Common myeloid progenitor, CD34-positive (primary cell): ENCODE measurements around the gene GSKIP.

Experiments
- CTCF ChIA-PET: fragments of 350-600 bp; sonication (Branson Sonifier 250); formaldehyde crosslinking; loops from one replicate; lab custom pipeline; 2021; ENCODE audit warnings: antibody characterized with exemption; lab: Charles Lee
- POLR2A ChIA-PET: fragments of 350-600 bp; sonication (Branson Sonifier 250); formaldehyde crosslinking; loops from one replicate; lab custom pipeline; 2021; ENCODE audit warnings: antibody characterized with exemption; lab: Charles Lee
- DNase-seq, 3 donors: peaks; one replicate each; pipeline versions ENCODE4 v3.0.0 to v3.0.0-alpha.2; 2013
- H3K27ac ChIP-seq, 2 experiments: 1 replicate in 1 of 2; 2 replicates in 1 of 2; pipeline ENCODE4 v1.7.0; 2013; ENCODE audit warnings: inconsistent platforms in 2 of 2, low read length in 2 of 2, mild to moderate bottlenecking in 2 of 2, low read depth in 1 of 2, moderate library complexity in 1 of 2; ENCODE audit not compliant: severe bottlenecking in 2 of 2, insufficient read depth in 1 of 2, poor library complexity in 1 of 2
- H3K27me3 ChIP-seq, 5 experiments: replicated peaks in 2 of 5; 1 replicate in 3 of 5; 2 replicates in 2 of 5; pipeline versions ENCODE4 v1.6.1 to v1.7.0; 2013; ENCODE audit warnings: low read length in 4 of 5, mild to moderate bottlenecking in 2 of 5, moderate library complexity in 2 of 5, inconsistent platforms in 1 of 5; ENCODE audit not compliant: insufficient read depth in 5 of 5, control insufficient read depth in 4 of 5
- H3K36me3 ChIP-seq, 4 experiments: 1 replicate in 2 of 4; 2 replicates in 2 of 4; pipeline versions ENCODE4 v1.6.1 to v1.7.0; 2013; ENCODE audit warnings: low read length in 3 of 4, control low read depth in 1 of 4, mild to moderate bottlenecking in 1 of 4; ENCODE audit not compliant: control insufficient read depth in 4 of 4, insufficient read depth in 4 of 4
- H3K4me1 ChIP-seq, 4 experiments: 1 replicate in 3 of 4; 2 replicates in 1 of 4; pipeline versions ENCODE4 v1.6.1 to v1.7.1; 2013; ENCODE audit warnings: low read length in 3 of 4, mild to moderate bottlenecking in 3 of 4, control low read depth in 1 of 4, inconsistent platforms in 1 of 4, moderate library complexity in 1 of 4; ENCODE audit not compliant: control insufficient read depth in 4 of 4, insufficient read depth in 4 of 4; ENCODE audit errors: control extremely low read depth in 1 of 4
- H3K4me3 ChIP-seq, 7 experiments: 1 replicate in 4 of 7; 2 replicates in 3 of 7; pipeline versions ENCODE4 v1.5.1 to v1.7.0; 2013; ENCODE audit warnings: mild to moderate bottlenecking in 7 of 7, low read length in 6 of 7, moderate library complexity in 6 of 7, inconsistent platforms in 2 of 7, low read depth in 2 of 7, control low read depth in 1 of 7; ENCODE audit not compliant: insufficient read depth in 4 of 7, control insufficient read depth in 1 of 7; ENCODE audit errors: extremely low read depth in 1 of 7
- H3K9me3 ChIP-seq, 5 experiments: 1 replicate in 4 of 5; 2 replicates in 1 of 5; pipeline versions ENCODE4 v1.6.1 to v1.7.1; 2013; ENCODE audit warnings: low read length in 4 of 5, mild to moderate bottlenecking in 2 of 5, inconsistent platforms in 1 of 5, low read depth in 1 of 5, moderate library complexity in 1 of 5; ENCODE audit not compliant: control insufficient read depth in 4 of 5, insufficient read depth in 2 of 5; ENCODE audit errors: control extremely low read depth in 1 of 5
- whole genome bisulfite sequencing: methylation state at CpG from one replicate; pipeline ENCODE4 v1.1.5; 2013; ENCODE audit not compliant: insufficient coverage; 5-methylcytosine and 5-hydroxymethylcytosine counted together

Gene GSKIP

DNA sequence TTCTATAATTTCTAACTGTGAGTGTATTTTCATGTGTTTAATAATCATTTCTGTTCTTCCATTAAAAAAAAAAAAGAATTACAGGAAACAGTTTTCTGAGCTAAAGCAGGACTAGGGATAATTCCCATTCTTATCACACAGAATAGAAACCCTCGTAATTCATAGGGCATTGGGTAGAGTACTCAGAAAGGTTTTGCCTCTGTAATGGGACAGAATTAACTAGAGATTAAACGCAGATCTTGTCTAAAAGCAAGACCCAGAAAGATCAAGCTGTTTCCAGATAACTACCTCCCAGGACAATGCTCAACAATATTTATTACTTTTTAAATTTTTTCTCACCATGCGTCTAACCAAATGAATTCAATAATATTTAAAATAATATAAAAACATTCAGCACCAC is 10.2 kb downstream of the GSKIP start:
- POLR2A ChIA-PET = no interaction called here
- 100% methylated on average over 1 of the region's 3 CpGs for WGBS

DNA sequence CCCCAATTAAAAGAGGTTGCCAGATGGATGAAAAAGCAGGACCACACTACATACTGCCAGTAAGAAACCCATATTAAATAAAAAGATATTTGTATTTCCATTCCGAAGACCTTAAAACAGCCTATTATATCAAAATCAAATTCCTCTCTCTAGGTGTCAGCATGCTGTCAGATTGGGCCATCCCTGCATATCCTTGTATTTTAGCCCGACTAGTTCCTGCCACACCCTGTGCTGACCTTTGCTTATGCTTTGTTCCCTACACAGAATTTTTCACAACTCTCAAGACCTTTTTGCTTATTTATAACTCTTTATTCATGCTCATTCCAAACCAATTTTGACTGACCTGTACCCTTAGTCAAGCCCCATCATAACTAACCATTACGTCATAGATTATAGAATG is 12.8 kb downstream of the GSKIP start:
- 100% methylated on average over 3 of the region's 3 CpGs for WGBS

More for the DNA sequence above, 10.2 kb downstream of the GSKIP start:
- CTCF ChIA-PET = interaction anchor here (1.4 kb wide), 1 partner anchor 10 kb away, joined by 3 read pairs; the partner anchor contains the start of gene GSKIP
- H3K4me3 ChIP-seq = no peak overlapping the region
- peaks cover 0 to 2% (median 0%) of the 10 kb centered on the region in 5 experiments for H3K9me3 ChIP-seq
- peaks cover 0 to 2% (median under 1%) of the 10 kb centered on the region in 4 experiments for H3K36me3 ChIP-seq
- no peak for DNase-seq
- no peaks in the 10 kb centered on the region for H3K4me1 ChIP-seq
- H3K27me3 ChIP-seq = no peaks in the 10 kb centered on the region
- H3K27ac ChIP-seq = no peak overlapping the region

DNA sequence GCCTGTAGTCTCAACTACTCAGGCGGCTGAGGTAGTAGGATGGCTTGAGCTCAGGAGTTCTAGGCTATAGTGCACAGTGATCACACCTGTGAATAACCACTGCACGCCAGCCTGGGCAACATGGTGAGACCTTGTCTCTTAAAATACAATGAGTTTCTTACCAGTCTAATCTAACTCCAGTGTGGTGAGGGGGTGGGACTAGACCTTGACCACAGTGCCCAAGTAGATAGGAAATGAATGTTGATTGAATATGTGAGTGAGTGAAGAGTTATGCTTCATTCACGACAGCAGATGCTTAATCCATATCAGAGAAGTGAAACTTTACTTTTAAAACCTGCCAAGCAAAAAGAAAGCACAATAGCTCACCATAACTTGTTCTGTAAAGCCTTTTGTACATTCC is 17.4 kb downstream of the GSKIP start:
- POLR2A ChIA-PET = no interaction called here
- Histone ChIP-seq H3K27me3 (no peaks in the 10 kb centered on the region), H3K9me3 (no peaks in the 10 kb centered on the region), H3K4me1 (peaks cover 0 to 4% (median 0%) of the 10 kb centered on the region in 4 experiments), H3K36me3 (peaks cover 5 to 26% (median 12%) of the 10 kb centered on the region in 4 experiments), H3K4me3 (no peak overlapping the region), H3K27ac (no peak overlapping the region)
- WGBS = 94% methylated on average over 2 of the region's 3 CpGs
- peak in 1 of 3 donors; percentile 8 for DNase-seq
- CTCF ChIA-PET = interaction anchor here (0.9 to 1.6 kb wide), 3 partner anchors 9 to 12 kb away, joined by 3 to 6 read pairs (median 3); no protein-coding TSS in a partner anchor

More for the DNA sequence above, 12.8 kb downstream of the GSKIP start:
- H3K4me3 ChIP-seq = no peak overlapping the region
- no peak overlapping the region for H3K27ac ChIP-seq
- H3K27me3 ChIP-seq = no peaks in the 10 kb centered on the region
- no peak for DNase-seq
- ChIA-PET POLR2A (no interaction called here), CTCF (no interaction called here)
- H3K4me1 ChIP-seq = peaks cover 0 to 4% (median 0%) of the 10 kb centered on the region in 4 experiments
- peaks cover 0 to 2% (median 0%) of the 10 kb centered on the region in 4 experiments for H3K36me3 ChIP-seq
- peaks cover 0 to 2% (median 0%) of the 10 kb centered on the region in 5 experiments for H3K9me3 ChIP-seq

DNA sequence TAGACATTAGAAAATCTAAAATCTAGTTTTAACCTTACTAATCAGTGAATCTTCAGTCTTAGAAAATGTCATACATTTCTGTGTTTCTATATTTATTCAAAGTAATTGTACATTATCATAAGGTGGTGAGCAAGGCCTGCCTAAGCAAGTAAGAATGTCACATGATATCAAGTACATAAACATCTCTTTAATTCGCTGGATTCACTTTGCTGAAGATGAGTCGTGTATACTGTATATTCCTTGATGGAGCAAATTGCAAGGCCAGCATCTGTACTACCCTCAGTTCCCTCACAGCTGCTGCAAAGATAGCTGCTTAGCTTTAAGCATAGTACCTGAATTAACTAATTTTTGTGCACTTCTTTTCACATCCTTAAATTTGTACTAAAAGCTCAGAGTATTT is 20.1 kb downstream of the GSKIP start:
- H3K36me3 ChIP-seq = peaks cover 6 to 34% (median 14%) of the 10 kb centered on the region in 4 experiments
- H3K4me3 ChIP-seq = no peak overlapping the region
- ChIA-PET POLR2A (no interaction called here), CTCF (interaction anchor here (0.6 to 1.5 kb wide), 3 partner anchors 12 to 33 kb away, joined by 3 to 4 read pairs (median 4); no protein-coding TSS in a partner anchor)
- H3K27me3 ChIP-seq = no peaks in the 10 kb centered on the region
- no peak for DNase-seq
- no peak overlapping the region for H3K27ac ChIP-seq
- no peaks in the 10 kb centered on the region for H3K9me3 ChIP-seq
- WGBS = no CpG with 5 or more reads among the region's 2 CpGs
- H3K4me1 ChIP-seq = peaks cover 0 to 8% (median 0%) of the 10 kb centered on the region in 4 experiments

DNA sequence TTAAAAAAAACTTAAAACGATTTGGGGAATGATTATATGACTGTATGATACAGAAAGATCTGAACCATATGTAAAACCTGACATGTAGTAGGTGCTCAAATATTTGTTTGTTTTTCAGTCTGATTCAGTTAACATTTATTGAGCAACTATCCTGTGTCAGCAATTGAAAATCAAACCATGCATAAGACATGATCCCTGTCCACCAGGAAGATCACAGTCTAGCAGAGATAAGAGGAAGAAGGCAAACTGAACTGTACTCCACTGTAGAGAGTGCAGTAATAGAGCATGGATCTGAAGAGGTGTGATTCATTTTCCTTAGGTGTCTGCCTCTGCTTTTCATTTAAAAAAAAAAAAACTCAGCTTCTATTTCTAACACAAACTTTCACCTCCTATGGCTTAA is 20.7 kb downstream of the GSKIP start:
- no peak overlapping the region for H3K4me3 ChIP-seq
- ChIA-PET CTCF (no interaction called here), POLR2A (no interaction called here)
- H3K36me3 ChIP-seq = peaks cover 6 to 34% (median 14%) of the 10 kb centered on the region in 4 experiments
- peaks cover 0 to 8% (median 0%) of the 10 kb centered on the region in 4 experiments for H3K4me1 ChIP-seq
- WGBS = 67% methylated on average over 1 of the region's 1 CpG
- no peak overlapping the region for H3K27ac ChIP-seq
- H3K9me3 ChIP-seq = no peaks in the 10 kb centered on the region
- H3K27me3 ChIP-seq = no peaks in the 10 kb centered on the region
- DNase-seq = no peak

DNA sequence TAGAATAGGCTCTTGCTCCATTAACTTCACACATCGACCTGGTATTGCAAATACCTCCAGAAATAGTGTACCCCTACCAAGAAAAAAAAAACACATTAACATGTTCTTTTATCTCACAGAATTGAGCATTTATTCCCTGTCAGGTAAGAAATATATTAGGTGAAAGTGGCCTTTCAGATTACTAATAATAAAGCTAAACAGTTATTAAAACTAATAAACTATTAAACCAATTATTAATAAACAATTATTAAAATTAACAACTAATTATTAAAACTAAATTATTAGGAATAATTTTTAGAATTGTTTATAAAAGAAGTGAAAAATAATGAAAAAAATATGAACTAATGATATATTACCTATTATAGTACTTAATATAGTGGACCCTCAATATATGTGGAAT is 21.4 kb downstream of the GSKIP start:
- no peak overlapping the region for H3K27ac ChIP-seq
- DNase-seq = no peak
- H3K9me3 ChIP-seq = no peaks in the 10 kb centered on the region
- POLR2A ChIA-PET = no interaction called here
- no peak overlapping the region for H3K4me3 ChIP-seq
- H3K4me1 ChIP-seq = peaks cover 0 to 8% (median 0%) of the 10 kb centered on the region in 4 experiments
- peaks cover 6 to 34% (median 14%) of the 10 kb centered on the region in 4 experiments for H3K36me3 ChIP-seq
- no CpG with 5 or more reads among the region's 1 CpG for WGBS
- no peaks in the 10 kb centered on the region for H3K27me3 ChIP-seq
- CTCF ChIA-PET = no interaction called here

DNA sequence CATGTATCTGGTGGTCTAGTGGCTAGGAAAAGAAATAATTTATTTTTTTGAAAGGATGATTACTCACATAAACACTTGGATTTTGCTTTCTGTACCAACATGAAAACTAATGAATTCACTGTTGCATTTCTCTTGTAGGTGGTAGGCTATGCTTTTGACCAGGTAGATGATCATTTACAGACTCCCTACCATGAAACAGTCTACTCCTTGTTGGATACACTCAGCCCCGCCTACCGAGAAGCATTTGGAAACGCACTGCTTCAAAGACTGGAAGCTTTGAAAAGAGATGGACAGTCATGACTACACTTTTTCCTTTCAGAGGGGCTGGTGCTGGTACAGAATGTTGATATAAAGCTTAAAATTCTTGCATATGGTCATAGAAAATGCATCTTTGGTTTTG is 22.1 kb downstream of the GSKIP start:
- peaks cover 0 to 8% (median 0%) of the 10 kb centered on the region in 4 experiments for H3K4me1 ChIP-seq
- no peak overlapping the region for H3K27ac ChIP-seq
- H3K36me3 ChIP-seq = peaks cover 6 to 34% (median 14%) of the 10 kb centered on the region in 4 experiments
- POLR2A ChIA-PET = no interaction called here
- no peaks in the 10 kb centered on the region for H3K9me3 ChIP-seq
- DNase-seq = no peak
- H3K27me3 ChIP-seq = peaks cover 0 to 6% (median 3%) of the 10 kb centered on the region in 5 experiments
- H3K4me3 ChIP-seq = no peak overlapping the region
- CTCF ChIA-PET = no interaction called here
- WGBS = 100% methylated on average over 2 of the region's 3 CpGs
